Measurements from ENCODE around the gene CLEC2D.
A peak's percentile ranks its signal among the peaks of the same experiment; 100 is the strongest.
"Not testable (repeated sequence)": the region's sequence is repeated elsewhere in the genome, so short reads cannot be mapped to it uniquely, and the experiment has no call there.

The CLEC2D gene

GRCh38 chr12:9643266-9643660 lies 26.2 kb upstream of the CLEC2D start:
- Histone ChIP-seq H3K27me3 (no peaks in the 10 kb centered on the region), H3K36me3 (no peaks in the 10 kb centered on the region), H3K9me3 (no peaks in the 10 kb centered on the region), H3K4me1 (no peaks in the 10 kb centered on the region), H3K4me3 (ENCODE audit: low read depth, low read length) (no peak overlapping the region)
- no peak for DNase-seq
- TF ChIP-seq CTCF (IDR thresholded peaks at IDR 0.05; ENCODE audit: low read depth, low read length): no peak

DNA sequence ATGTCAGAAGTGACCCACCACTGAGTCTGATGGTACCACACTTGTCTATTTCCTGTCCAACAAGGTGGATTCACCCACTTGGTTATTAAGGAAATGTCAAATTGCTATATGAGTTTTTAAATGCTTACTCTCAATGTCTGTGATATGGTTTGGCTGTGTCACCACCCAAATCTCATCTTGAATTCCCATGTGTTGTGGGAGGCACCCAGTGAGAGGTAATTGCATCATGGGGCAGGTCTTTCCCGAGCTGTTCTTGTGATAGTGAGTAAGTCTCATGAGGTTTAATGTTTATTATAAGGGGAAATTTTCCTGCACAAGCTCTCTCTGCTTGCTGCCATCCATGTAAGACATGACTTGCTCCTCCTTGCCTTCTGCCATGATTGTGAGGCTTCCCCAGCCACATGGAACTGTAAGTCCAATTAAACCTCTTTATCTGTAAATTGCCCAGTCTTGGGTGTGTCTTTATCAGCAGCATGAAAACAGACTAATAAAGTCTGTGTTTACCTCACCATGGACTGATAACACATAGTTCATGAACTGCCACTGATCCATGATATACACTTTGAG lies 24.4 kb upstream of the CLEC2D start:
- H3K4me3 ChIP-seq (ENCODE audit: low read depth, low read length); DNase-seq; H3K36me3 ChIP-seq; H3K27me3 ChIP-seq; H3K9me3 ChIP-seq; H3K4me1 ChIP-seq: not testable (repeated sequence)

- no peaks in the 10 kb centered on the region for H3K9me3 ChIP-seq
- H3K4me3 ChIP-seq (ENCODE audit: low read depth, low read length): peak overlapping the region; percentile 61
- TF ChIP-seq CTCF (IDR thresholded peaks at IDR 0.05; ENCODE audit: low read depth, low read length): no peak
- DNase-seq: no peak
- no peaks in the 10 kb centered on the region for H3K4me1 ChIP-seq
- no peaks in the 10 kb centered on the region for H3K36me3 ChIP-seq
- no peaks in the 10 kb centered on the region for H3K27me3 ChIP-seq
These were observed 22.4 kb upstream of the CLEC2D start for GRCh38 chr12:9646794-9647781.

DNA sequence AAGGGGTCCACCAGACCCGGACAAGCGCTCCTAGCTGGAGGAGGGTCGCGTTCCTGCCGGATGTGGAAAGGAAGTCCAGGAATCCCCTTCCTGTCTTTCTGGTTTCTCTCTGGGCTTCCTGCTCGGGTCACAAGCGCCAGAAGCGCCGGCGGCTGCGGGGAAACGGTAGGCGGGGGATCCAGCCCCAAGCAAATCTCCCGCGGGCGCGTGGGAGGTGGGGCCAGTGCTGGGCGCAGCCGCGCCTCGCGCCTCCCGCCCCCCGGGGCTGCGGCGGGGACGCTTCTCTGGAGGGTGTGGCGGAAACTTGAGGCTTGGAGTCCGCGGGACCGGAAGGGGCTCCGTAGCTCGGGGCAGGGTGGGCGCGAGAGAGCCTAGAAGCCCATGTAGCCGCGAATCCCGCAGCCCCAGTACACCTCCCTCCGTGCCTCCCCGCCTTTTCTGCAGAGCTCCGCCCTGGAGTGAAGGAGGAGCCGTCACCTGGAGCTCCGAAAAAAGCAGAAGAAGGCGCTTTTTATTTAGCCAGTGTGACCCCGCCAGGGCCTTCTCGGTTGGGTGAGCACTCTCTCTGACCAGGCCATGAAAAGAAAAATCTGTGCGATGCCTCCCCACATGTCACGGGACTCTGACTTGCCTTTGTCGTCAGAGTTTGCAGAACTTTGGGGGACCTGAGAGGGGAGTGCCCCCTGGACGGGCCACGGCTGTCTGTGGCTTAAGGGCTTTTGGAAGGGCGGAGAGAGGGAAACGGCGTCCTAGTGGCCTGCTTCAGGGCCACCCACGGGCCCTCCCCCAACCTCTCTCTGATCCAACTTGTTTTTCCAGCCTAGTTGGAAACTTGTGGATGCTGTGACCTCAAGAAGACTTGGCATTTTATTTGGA lies 21.4 kb upstream of the CLEC2D start:
- Histone ChIP-seq H3K4me1 (no peaks in the 10 kb centered on the region), H3K4me3 (ENCODE audit: low read depth, low read length) (peak overlapping the region; percentile 61), H3K9me3 (no peaks in the 10 kb centered on the region), H3K27me3 (no peaks in the 10 kb centered on the region), H3K36me3 (no peaks in the 10 kb centered on the region)
- DNase-seq: peak; percentile 82
- TF ChIP-seq CTCF (IDR thresholded peaks at IDR 0.05; ENCODE audit: low read depth, low read length): no peak

GRCh38 chr12:9648701-9649531 lies 20.6 kb upstream of the CLEC2D start:
- TF ChIP-seq CTCF (IDR thresholded peaks at IDR 0.05; ENCODE audit: low read depth, low read length): no peak

GRCh38 chr12:9649532-9649940 lies 20.0 kb upstream of the CLEC2D start:
- H3K27me3 ChIP-seq: no peaks in the 10 kb centered on the region
- no peak for TF ChIP-seq CTCF (IDR thresholded peaks at IDR 0.05; ENCODE audit: low read depth, low read length)
- DNase-seq: no peak
- no peaks in the 10 kb centered on the region for H3K9me3 ChIP-seq
- H3K4me1 ChIP-seq: no peaks in the 10 kb centered on the region
- no peaks in the 10 kb centered on the region for H3K36me3 ChIP-seq
- no peak overlapping the region for H3K4me3 ChIP-seq (ENCODE audit: low read depth, low read length)

More at GRCh38 chr12:9648701-9649531, 20.6 kb upstream of the CLEC2D start:
- H3K27me3 ChIP-seq: no peaks in the 10 kb centered on the region
- no peaks in the 10 kb centered on the region for H3K36me3 ChIP-seq
- peak overlapping the region; percentile 61 for H3K4me3 ChIP-seq (ENCODE audit: low read depth, low read length)
- no peak for DNase-seq
- H3K4me1 ChIP-seq: no peaks in the 10 kb centered on the region
- H3K9me3 ChIP-seq: no peaks in the 10 kb centered on the region

All from BE2C (cell line).